ACC112 (cell line): ENCODE data around the gene MKRN2.
"Not testable (repeated sequence)": the region's sequence is repeated elsewhere in the genome, so short reads cannot be mapped to it uniquely, and the experiment has no call there.

Experiments
- H2AFZ ChIP-seq: fragments of 200-600 bp; sonication (generic); one replicate; pipeline ENCODE4 v1.6.0; 2017; ENCODE audit warnings: antibody characterized with exemption, low read length; ENCODE audit not compliant: unreplicated experiment
- H3K27ac ChIP-seq: fragments of 200-600 bp; sonication (generic); 2 replicates; pipeline ENCODE4 v1.5.1; 2014; ENCODE audit warnings: low read depth, mild to moderate bottlenecking, antibody characterized with exemption, low read length, moderate library complexity
- H3K27me3 ChIP-seq: fragments of 200-600 bp; sonication (generic); 2 replicates; pipeline ENCODE4 v1.6.1; 2014; ENCODE audit warnings: mild to moderate bottlenecking, antibody characterized with exemption, low read length, moderate library complexity, mixed read lengths; ENCODE audit not compliant: insufficient read depth
- H3K36me3 ChIP-seq: fragments of 200-600 bp; sonication (generic); 2 replicates; pipeline ENCODE4 v1.6.1; 2016; ENCODE audit warnings: mild to moderate bottlenecking, antibody characterized with exemption, low read length, moderate library complexity, mixed read lengths; ENCODE audit not compliant: insufficient read depth
- H3K4me1 ChIP-seq: fragments of 200-600 bp; sonication (generic); one replicate; pipeline ENCODE4 v1.6.1; 2016; ENCODE audit warnings: low read length, mixed read lengths; ENCODE audit not compliant: insufficient read depth, unreplicated experiment, control insufficient read depth
- H3K4me3 ChIP-seq: fragments of 200-600 bp; sonication (generic); 2 replicates; pipeline ENCODE4 v1.5.1; 2014; ENCODE audit warnings: mild to moderate bottlenecking, low read depth, low read length
- H3K79me2 ChIP-seq: fragments of 200-600 bp; sonication (generic); one replicate; pipeline ENCODE4 v1.6.0; 2016; ENCODE audit warnings: low read length; ENCODE audit not compliant: control insufficient read depth, unreplicated experiment, insufficient read depth

The MKRN2 gene

DNA sequence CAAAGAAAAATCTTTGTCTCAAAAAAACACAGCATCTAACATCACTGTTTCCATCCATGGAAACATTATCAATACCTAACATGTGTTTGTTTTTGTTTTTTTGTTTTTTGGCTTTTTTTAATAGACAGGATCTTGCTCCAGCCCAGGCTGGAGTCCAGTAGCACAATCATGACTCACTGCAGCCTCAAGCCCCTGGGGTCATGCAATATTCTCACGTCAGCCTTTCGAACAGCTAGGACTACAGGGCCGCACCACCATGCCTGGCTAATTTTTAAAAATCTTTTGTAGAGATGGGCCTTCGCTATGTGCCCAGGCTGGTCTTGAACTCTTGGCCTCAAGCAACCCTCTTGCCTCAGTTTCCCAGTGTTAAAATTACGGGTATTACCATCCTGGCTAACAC is 54.2 kb downstream of the MKRN2 start:
- H3K27me3 ChIP-seq: no peaks in the 10 kb centered on the region
- no peaks in the 10 kb centered on the region for H3K4me1 ChIP-seq
- H3K79me2 ChIP-seq: peaks cover 42% of the 10 kb centered on the region
- no peak overlapping the region for H3K27ac ChIP-seq
- H3K4me3 ChIP-seq: no peak overlapping the region
- H2AFZ ChIP-seq: no peak overlapping the region
- H3K36me3 ChIP-seq: peaks cover 23% of the 10 kb centered on the region

- H3K4me1 ChIP-seq: no peaks in the 10 kb centered on the region
- H2AFZ ChIP-seq: no peak overlapping the region
- no peak overlapping the region for H3K27ac ChIP-seq
- H3K79me2 ChIP-seq: peaks cover 47% of the 10 kb centered on the region
- no peak overlapping the region for H3K4me3 ChIP-seq
- H3K36me3 ChIP-seq: peaks cover 16% of the 10 kb centered on the region
- H3K27me3 ChIP-seq: no peaks in the 10 kb centered on the region
These were observed 55.8 kb downstream of the MKRN2 start for GRCh38 chr3:12612514-12613226.

DNA sequence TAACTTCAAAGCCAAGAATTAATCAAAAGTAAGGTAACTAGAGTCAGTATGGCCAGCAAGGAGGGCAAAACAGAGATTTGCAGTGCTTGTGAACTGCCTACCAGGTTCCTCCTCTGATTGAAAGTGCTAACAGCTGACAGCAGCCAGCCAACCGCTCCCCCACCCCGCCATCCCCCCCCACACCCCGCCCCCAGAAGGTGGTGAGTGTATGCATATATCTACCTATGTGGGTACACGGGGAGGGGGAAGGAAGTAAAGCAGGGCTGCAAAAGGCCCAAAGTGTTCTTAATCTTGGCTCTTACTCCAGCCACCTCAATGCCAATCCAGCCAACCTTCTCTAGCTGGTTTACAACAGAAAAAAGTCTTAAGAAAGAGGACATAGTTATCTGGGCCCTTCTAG is 56.4 kb downstream of the MKRN2 start:
- Histone ChIP-seq H3K36me3 (peaks cover 15% of the 10 kb centered on the region), H3K27me3 (no peaks in the 10 kb centered on the region), H3K79me2 (peaks cover 47% of the 10 kb centered on the region), H2AFZ (no peak overlapping the region), H3K27ac (no peak overlapping the region), H3K4me1 (no peaks in the 10 kb centered on the region), H3K4me3 (no peak overlapping the region)

- Histone ChIP-seq H2AFZ (no peak overlapping the region), H3K4me3 (no peak overlapping the region), H3K79me2 (peaks cover 55% of the 10 kb centered on the region), H3K27ac (no peak overlapping the region), H3K4me1 (no peaks in the 10 kb centered on the region), H3K36me3 (peaks cover 8% of the 10 kb centered on the region), H3K27me3 (no peaks in the 10 kb centered on the region)
These were observed 58.4 kb downstream of the MKRN2 start for GRCh38 chr3:12615266-12615665.

DNA sequence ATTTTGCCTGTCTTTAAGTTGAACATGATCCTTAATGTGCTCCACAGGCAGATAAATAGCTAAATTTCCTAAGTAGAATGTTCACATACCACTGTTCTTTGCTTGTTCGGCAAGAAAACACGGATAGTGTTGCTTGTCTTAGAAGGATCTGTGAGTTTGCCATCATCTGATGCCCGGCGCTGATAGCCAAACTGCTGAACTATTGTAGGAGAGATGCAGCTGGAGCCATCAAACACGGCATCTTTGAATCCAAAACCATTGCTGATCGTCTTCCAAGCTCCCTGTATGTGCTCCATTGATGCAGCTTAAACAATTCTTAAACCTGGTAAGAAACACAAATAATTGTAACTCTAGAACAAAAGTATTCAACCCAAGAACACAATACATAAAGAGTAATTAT is 61.5 kb downstream of the MKRN2 start:
- no peak overlapping the region for H2AFZ ChIP-seq
- H3K27ac ChIP-seq: no peak overlapping the region
- H3K36me3 ChIP-seq: peaks cover 8% of the 10 kb centered on the region
- no peak overlapping the region for H3K4me3 ChIP-seq
- H3K27me3 ChIP-seq: no peaks in the 10 kb centered on the region
- H3K4me1 ChIP-seq: no peaks in the 10 kb centered on the region
- H3K79me2 ChIP-seq: peaks cover 61% of the 10 kb centered on the region

DNA sequence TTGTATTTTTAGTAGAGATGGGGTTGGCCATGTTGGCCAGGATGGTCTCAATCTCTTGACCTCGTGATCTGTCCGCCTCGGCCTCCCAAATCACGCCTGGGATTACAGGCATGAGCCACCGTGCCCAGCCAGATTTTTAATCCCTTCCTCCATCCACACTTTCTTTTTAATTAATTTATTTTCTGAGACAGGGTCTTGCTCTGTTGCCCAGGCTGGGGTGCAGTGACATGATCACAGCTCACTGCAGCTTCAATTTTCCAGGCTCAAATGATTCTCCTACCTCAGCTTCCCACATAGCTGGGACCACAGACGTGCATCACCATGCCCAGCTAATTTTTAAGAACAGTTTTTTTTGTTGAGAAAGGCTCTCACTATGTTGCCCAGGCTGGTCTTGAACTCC is 63.4 kb downstream of the MKRN2 start:
- Histone ChIP-seq H3K27me3 (no peaks in the 10 kb centered on the region), H3K27ac (no peak overlapping the region), H3K36me3 (peaks cover 4% of the 10 kb centered on the region; the same call in 1 of the 2 replicates), H3K4me1 (no peaks in the 10 kb centered on the region), H3K4me3 (no peak overlapping the region), H2AFZ (no peak overlapping the region), H3K79me2 (peaks cover 72% of the 10 kb centered on the region)

DNA sequence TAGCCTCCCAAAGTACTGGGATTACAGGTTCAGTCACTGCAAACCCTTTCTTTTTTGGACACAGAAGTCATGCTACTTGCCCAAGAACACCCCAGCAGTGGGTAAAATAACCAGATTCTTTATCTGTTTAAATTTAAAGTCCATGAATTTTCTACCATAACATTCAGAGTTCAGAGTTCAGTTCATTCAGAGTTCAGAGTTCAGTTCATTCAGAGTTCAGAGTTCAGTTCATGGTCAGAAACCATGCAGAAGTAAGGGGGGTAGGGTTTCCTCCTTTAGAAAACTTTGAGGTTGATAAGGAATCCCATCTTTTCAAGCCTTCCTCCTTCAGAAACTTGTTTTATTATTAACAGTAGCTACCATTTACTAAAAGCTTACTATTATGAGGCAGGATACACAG is 63.8 kb downstream of the MKRN2 start:
- no peak overlapping the region for H3K27ac ChIP-seq
- H3K36me3 ChIP-seq: peaks cover 4% of the 10 kb centered on the region; the same call in 1 of the 2 replicates
- H3K4me3 ChIP-seq: no peak overlapping the region
- peaks cover 72% of the 10 kb centered on the region for H3K79me2 ChIP-seq
- no peaks in the 10 kb centered on the region for H3K4me1 ChIP-seq
- H3K27me3 ChIP-seq: no peaks in the 10 kb centered on the region
- H2AFZ ChIP-seq: no peak overlapping the region

DNA sequence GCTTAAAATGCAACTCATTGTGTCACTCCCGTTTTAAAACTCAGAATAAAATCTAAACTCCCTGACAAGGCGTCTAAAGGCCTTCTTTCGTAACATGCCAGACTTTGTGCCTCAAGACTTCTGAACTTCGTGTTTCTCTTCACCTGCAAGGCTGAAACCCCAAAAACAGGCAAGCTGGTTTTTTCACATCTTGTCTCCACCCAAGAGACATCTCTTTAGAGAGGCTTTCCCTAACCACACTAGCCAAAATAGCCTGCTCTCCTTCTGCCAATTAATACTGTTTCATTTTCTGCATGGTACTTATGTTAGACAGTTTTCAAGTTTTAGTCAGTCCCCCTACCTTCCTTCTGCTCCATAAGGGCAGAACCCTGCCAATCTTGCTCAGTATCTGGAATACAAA is 65.4 kb downstream of the MKRN2 start:
- H2AFZ ChIP-seq: no peak overlapping the region
- H3K79me2 ChIP-seq: peaks cover 78% of the 10 kb centered on the region
- H3K27ac ChIP-seq: no peak overlapping the region
- H3K4me1 ChIP-seq: peaks cover 3% of the 10 kb centered on the region
- H3K4me3 ChIP-seq: no peak overlapping the region
- H3K36me3 ChIP-seq: peaks cover 4% of the 10 kb centered on the region; the same call in 1 of the 2 replicates
- H3K27me3 ChIP-seq: no peaks in the 10 kb centered on the region

- H3K36me3 ChIP-seq: no peaks in the 10 kb centered on the region
- no peak overlapping the region for H3K4me3 ChIP-seq
- peaks cover 5% of the 10 kb centered on the region for H3K4me1 ChIP-seq
- H3K27ac ChIP-seq: no peak overlapping the region
- no peak overlapping the region for H2AFZ ChIP-seq
- no peaks in the 10 kb centered on the region for H3K27me3 ChIP-seq
- peaks cover 88% of the 10 kb centered on the region for H3K79me2 ChIP-seq
These were observed 67.2 kb downstream of the MKRN2 start for GRCh38 chr3:12624056-12624455.

- not testable (repeated sequence) for H2AFZ ChIP-seq, H3K27me3 ChIP-seq, H3K36me3 ChIP-seq, H3K4me3 ChIP-seq, H3K27ac ChIP-seq
- Histone ChIP-seq H3K79me2 (peaks cover 90% of the 10 kb centered on the region), H3K4me1 (peaks cover 14% of the 10 kb centered on the region)
These were observed 68.1 kb downstream of the MKRN2 start for GRCh38 chr3:12624964-12625363.

DNA sequence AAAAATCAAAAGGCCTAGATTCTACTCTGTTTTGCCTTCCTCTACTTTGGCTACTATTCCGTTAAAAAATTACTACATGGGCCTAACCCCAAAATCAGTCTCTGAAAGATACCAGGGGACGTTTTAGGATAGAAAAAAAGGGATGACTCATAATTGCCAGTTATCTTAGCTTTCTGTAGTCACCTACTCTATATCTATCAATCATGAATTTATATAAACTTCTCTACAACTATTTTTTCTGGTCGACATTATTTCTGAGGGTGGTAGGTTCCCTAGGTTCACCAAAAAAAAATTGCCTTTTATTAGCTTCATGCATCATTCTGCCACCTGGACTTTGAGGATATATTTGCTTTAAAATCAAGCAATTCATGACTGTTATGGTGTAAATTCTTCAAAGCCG is 70.5 kb downstream of the MKRN2 start:
- Histone ChIP-seq H3K36me3 (no peaks in the 10 kb centered on the region), H2AFZ (no peak overlapping the region), H3K79me2 (peaks cover 91% of the 10 kb centered on the region), H3K4me1 (peaks cover 20% of the 10 kb centered on the region), H3K27me3 (no peaks in the 10 kb centered on the region), H3K27ac (no peak overlapping the region), H3K4me3 (no peak overlapping the region)
